ENCODE data around the gene ZNF536.

Gene ZNF536

GRCh38 chr19:30376272-30376671 lies 4.1 kb downstream of the ZNF536 start:
- in situ Hi-C loops (cut with HindIII; ENCODE audit: low sequenced_read_pairs): no loop called here
- no peak for DNase-seq (ENCODE audit: low read depth, low spot score)
- TF ChIP-seq, protein P1, sequence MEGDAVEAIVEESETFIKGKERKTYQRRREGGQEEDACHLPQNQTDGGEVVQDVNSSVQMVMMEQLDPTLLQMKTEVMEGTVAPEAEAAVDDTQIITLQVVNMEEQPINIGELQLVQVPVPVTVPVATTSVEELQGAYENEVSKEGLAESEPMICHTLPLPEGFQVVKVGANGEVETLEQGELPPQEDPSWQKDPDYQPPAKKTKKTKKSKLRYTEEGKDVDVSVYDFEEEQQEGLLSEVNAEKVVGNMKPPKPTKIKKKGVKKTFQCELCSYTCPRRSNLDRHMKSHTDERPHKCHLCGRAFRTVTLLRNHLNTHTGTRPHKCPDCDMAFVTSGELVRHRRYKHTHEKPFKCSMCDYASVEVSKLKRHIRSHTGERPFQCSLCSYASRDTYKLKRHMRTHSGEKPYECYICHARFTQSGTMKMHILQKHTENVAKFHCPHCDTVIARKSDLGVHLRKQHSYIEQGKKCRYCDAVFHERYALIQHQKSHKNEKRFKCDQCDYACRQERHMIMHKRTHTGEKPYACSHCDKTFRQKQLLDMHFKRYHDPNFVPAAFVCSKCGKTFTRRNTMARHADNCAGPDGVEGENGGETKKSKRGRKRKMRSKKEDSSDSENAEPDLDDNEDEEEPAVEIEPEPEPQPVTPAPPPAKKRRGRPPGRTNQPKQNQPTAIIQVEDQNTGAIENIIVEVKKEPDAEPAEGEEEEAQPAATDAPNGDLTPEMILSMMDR (IDR thresholded peaks at IDR 0.05; ENCODE audit: low read depth, low read length): no peak
- no peak overlapping the region for H3K4me3 ChIP-seq (ENCODE audit: low read depth, low read length)

GRCh38 chr19:30376826-30377425 lies 4.7 kb downstream of the ZNF536 start:
- no peak for DNase-seq (ENCODE audit: low read depth, low spot score)
- TF ChIP-seq, protein P1 (IDR thresholded peaks at IDR 0.05; ENCODE audit: low read depth, low read length): no peak
- no peak overlapping the region for H3K4me3 ChIP-seq (ENCODE audit: low read depth, low read length)
- in situ Hi-C loops (cut with HindIII; ENCODE audit: low sequenced_read_pairs): no loop called here

- TF ChIP-seq, protein P1 (IDR thresholded peaks at IDR 0.05; ENCODE audit: low read depth, low read length): no peak
- DNase-seq (ENCODE audit: low read depth, low spot score): no peak
- no peak overlapping the region for H3K4me3 ChIP-seq (ENCODE audit: low read depth, low read length)
- in situ Hi-C loops (cut with HindIII; ENCODE audit: low sequenced_read_pairs): no loop called here
These were observed 6.5 kb downstream of the ZNF536 start for GRCh38 chr19:30378701-30379100.

DNA sequence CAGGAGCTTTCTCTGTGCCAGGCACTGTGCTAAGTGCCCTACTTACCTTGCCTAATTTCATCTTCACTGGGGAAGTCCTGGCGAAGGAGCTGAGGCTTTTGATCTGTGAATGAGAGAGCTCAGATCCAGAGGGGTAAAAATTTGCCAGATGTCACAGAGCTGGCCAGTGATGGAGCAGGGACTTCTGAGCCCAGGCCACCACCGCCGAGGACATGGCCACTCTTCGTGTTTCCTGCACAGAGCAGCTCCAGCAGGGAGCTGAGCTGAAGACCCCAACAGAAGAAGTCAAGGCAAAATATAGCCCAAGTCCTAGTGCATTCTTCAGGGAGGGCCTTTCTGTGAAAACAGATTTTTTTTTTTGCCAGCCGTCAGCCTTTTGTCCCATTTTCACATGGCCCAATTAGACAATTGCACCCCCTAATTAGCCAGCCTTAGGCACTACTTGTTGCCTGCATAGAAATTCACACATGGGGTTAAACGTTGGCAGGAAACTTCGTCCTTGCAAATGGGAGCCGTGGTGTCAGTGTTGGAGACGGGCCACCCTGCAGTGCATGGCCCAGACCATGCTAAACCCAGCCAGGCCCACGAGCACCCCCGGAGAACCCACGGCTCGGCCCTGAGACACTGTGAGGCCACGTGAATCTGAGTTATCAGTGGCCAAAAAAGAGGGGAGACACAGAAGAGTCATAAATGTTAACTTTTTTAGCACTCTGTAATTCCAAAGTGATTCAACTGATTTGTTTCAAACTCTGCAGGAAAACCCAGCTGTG lies 7.8 kb downstream of the ZNF536 start:
- no peak for DNase-seq (ENCODE audit: low read depth, low spot score)
- TF ChIP-seq, protein P1 (IDR thresholded peaks at IDR 0.05; ENCODE audit: low read depth, low read length): no peak
- H3K4me3 ChIP-seq (ENCODE audit: low read depth, low read length): no peak overlapping the region
- in situ Hi-C loops (cut with HindIII; ENCODE audit: low sequenced_read_pairs): no loop called here

DNA sequence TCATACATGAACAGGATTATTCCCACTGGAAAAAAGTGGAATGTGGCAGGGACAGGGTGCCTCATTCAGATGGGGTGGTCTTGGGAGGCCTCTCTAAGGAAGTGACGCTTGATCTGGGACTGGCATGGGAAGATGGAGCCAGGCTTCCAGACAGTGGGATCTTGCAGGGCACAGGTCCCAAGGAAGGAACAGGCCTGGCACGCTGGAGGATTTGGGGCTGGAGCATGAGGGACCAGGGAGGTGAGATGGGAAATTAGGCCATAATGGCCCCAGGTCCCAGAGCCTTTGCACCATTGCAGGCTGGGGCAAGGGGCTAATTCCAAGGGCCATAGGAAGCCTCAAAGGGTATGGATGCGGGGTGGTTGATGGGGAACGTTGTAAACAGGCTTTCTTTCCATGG lies 9.2 kb downstream of the ZNF536 start:
- TF ChIP-seq, protein P1 (IDR thresholded peaks at IDR 0.05; ENCODE audit: low read depth, low read length): no peak
- no peak for DNase-seq (ENCODE audit: low read depth, low spot score)
- in situ Hi-C loops (cut with HindIII; ENCODE audit: low sequenced_read_pairs): no loop called here
- no peak overlapping the region for H3K4me3 ChIP-seq (ENCODE audit: low read depth, low read length)

- no peak overlapping the region for H3K4me3 ChIP-seq (ENCODE audit: low read depth, low read length)
- no peak for DNase-seq (ENCODE audit: low read depth, low spot score)
- in situ Hi-C loops (cut with HindIII; ENCODE audit: low sequenced_read_pairs): no loop called here
- TF ChIP-seq, protein P1 (IDR thresholded peaks at IDR 0.05; ENCODE audit: low read depth, low read length): no peak
These were observed 13.0 kb downstream of the ZNF536 start for GRCh38 chr19:30385174-30385573.
